ENCODE data around the gene UBL3.

Gene UBL3

DNA sequence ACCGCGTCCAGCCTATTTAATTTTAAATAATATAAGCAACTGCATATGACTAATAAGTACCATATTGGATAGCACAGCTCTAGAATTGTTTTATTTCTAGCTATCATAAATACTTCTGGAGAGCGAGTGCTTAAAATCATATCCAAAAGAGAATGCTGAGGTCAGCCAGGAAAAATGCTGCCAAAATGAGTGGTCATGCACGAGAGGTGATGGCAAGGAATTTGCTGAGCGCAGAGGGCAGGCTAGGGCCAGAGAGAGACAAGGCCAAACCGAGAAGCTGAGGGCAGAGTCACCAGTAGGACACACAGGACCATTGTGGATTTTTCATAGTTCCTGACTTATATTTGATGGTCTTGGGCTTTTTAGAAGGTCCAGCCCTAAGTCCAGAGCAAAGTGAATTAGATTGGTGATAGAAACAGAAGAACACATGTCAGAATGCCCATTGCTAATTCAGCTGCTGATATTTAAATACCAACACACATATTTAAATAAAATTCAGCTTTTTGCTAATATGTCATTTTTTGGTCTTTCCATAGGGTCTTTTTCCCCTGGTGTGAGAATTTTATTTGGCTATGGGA is 33.6 kb upstream of the UBL3 start:
- no peak overlapping the region for H3K4me3 ChIP-seq (ENCODE audit: low read length in 2 of 2)
- no peak overlapping the region for H3K27ac ChIP-seq (ENCODE audit: low read length)
- no peaks in the 10 kb centered on the region for H3K36me3 ChIP-seq (ENCODE audit: control insufficient read depth in 2 of 2, insufficient read depth in 2 of 2, low read length in 2 of 2)

DNA sequence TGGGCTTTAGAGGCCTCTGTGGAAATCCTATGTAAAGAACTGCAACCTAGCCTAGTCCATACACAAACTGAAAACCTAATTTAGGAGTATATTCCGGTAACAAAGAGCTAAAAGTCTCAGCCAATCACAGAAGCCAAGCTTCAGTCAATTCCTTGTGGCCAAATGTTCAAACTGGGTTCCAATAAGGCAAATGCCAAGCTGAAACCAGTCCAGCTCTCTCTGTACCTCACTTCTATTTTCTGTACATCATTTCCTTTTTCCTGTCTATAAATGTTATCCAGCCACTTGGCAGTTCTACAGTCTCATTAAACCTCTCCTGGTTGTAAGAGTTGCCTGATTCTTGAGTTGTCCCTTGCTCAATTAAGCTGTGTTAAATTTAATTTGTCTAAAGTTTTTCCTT is 31.7 kb upstream of the UBL3 start:
- Histone ChIP-seq H3K36me3 (ENCODE audit: control insufficient read depth in 2 of 2, insufficient read depth in 2 of 2, low read length in 2 of 2) (no peaks in the 10 kb centered on the region), H3K9ac (ENCODE audit: low read length in 2 of 2) (no peak overlapping the region)

More for the DNA sequence above, 33.6 kb upstream of the UBL3 start:
- Histone ChIP-seq H3K9ac (ENCODE audit: low read length in 2 of 2) (no peak overlapping the region), H3K9me3 (ENCODE audit: control insufficient read depth in 2 of 2, low read length in 2 of 2) (no peaks in the 10 kb centered on the region), H3K27me3 (ENCODE audit: control insufficient read depth in 1 of 2, insufficient read depth in 2 of 2, low read length in 2 of 2) (no peaks in the 10 kb centered on the region), H3K4me1 (ENCODE audit: control insufficient read depth, insufficient read depth, low read length) (no peaks in the 10 kb centered on the region)

DNA sequence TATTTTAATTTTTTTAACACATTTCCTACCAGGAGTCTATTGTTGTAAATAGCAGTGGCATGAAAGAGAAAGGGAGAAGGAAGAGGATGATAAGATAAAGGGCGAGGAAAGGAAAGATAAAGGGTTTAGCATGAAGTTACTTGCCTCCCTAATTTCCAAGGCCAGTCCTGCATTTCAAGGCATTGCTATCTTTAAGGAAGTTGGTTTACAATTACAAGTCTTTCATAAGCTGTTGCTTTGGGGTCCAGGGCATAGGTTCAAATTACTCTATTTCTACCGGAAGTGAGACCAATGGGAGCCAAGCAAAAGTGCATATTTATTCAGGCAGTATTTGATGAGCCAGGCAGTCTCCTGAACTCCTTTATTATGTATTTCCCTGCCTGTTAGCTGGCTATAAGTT is 27.7 kb upstream of the UBL3 start:
- H3K36me3 ChIP-seq (ENCODE audit: control insufficient read depth in 2 of 2, insufficient read depth in 2 of 2, low read length in 2 of 2) = no peaks in the 10 kb centered on the region
- H3K4me1 ChIP-seq (ENCODE audit: control insufficient read depth, insufficient read depth, low read length) = no peaks in the 10 kb centered on the region

More for the DNA sequence above, 31.7 kb upstream of the UBL3 start:
- Histone ChIP-seq H3K4me3 (ENCODE audit: low read length in 2 of 2) (no peak overlapping the region), H3K27me3 (ENCODE audit: control insufficient read depth in 1 of 2, insufficient read depth in 2 of 2, low read length in 2 of 2) (no peaks in the 10 kb centered on the region), H3K27ac (ENCODE audit: low read length) (no peak overlapping the region), H3K4me1 (ENCODE audit: control insufficient read depth, insufficient read depth, low read length) (no peaks in the 10 kb centered on the region), H3K9me3 (ENCODE audit: control insufficient read depth in 2 of 2, low read length in 2 of 2) (no peaks in the 10 kb centered on the region)

DNA sequence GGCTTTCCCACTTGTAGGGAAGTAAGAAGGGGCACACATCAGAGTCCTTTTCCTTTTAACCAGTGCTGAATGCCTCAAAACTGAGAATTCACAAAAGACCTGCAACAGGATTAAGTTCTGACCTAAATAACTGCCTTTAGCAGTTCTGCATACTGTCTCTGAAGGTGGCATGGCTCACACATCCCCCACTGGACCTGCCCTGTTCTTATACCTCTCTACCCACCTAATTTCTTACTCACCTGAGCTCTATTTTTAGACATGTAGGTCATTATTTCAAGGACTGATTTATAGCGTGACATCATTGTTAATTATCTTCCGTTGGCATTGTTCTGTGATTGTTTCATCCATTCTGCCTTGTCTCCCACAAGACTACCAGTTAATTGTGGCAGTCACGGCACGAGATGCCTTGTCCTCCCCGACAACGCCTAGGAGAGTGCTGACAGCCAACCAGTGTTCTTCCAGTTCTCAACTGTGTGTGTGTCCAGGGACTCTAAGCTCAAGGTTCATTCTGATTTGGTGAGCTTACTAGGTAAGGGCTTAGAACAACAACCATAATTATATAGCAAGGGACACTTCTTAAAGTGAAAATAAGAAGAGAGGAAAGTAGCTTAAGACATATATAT is 27.1 kb upstream of the UBL3 start:
- Histone ChIP-seq H3K4me3 (ENCODE audit: low read length in 2 of 2) (no peak overlapping the region), H3K9me3 (ENCODE audit: control insufficient read depth in 2 of 2, low read length in 2 of 2) (no peaks in the 10 kb centered on the region), H3K4me1 (ENCODE audit: control insufficient read depth, insufficient read depth, low read length) (no peaks in the 10 kb centered on the region), H3K9ac (ENCODE audit: low read length in 2 of 2) (no peak overlapping the region), H3K27me3 (ENCODE audit: control insufficient read depth in 1 of 2, insufficient read depth in 2 of 2, low read length in 2 of 2) (no peaks in the 10 kb centered on the region), H3K36me3 (ENCODE audit: control insufficient read depth in 2 of 2, insufficient read depth in 2 of 2, low read length in 2 of 2) (no peaks in the 10 kb centered on the region), H3K27ac (ENCODE audit: low read length) (no peak overlapping the region)

More for the DNA sequence above, 27.7 kb upstream of the UBL3 start:
- Histone ChIP-seq H3K9ac (ENCODE audit: low read length in 2 of 2) (no peak overlapping the region), H3K4me3 (ENCODE audit: low read length in 2 of 2) (no peak overlapping the region), H3K27me3 (ENCODE audit: control insufficient read depth in 1 of 2, insufficient read depth in 2 of 2, low read length in 2 of 2) (no peaks in the 10 kb centered on the region), H3K27ac (ENCODE audit: low read length) (no peak overlapping the region), H3K9me3 (ENCODE audit: control insufficient read depth in 2 of 2, low read length in 2 of 2) (no peaks in the 10 kb centered on the region)

DNA sequence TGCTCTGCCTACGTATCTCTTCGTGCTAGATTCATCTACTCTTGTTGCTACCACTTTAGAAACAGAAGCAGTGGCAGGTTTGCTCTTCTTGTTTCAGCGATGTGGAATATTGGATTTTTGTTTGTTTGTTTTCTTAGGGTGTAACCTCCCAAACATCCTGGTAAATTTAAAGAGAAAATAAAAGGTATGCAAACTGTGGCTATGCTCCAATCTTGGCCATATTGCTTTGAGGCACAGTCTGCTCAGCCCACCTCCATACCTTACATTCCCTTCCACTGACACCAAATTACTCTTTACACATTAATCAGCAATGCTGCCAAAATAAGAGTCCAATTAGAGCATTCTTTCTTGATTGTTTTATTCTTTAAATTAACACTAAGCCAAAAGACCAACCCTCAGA is 25.2 kb upstream of the UBL3 start:
- Histone ChIP-seq H3K4me3 (ENCODE audit: low read length in 2 of 2) (no peak overlapping the region), H3K9me3 (ENCODE audit: control insufficient read depth in 2 of 2, low read length in 2 of 2) (no peaks in the 10 kb centered on the region), H3K27ac (ENCODE audit: low read length) (no peak overlapping the region), H3K27me3 (ENCODE audit: control insufficient read depth in 1 of 2, insufficient read depth in 2 of 2, low read length in 2 of 2) (no peaks in the 10 kb centered on the region), H3K36me3 (ENCODE audit: control insufficient read depth in 2 of 2, insufficient read depth in 2 of 2, low read length in 2 of 2) (no peaks in the 10 kb centered on the region), H3K9ac (ENCODE audit: low read length in 2 of 2) (no peak overlapping the region), H3K4me1 (ENCODE audit: control insufficient read depth, insufficient read depth, low read length) (no peaks in the 10 kb centered on the region)

DNA sequence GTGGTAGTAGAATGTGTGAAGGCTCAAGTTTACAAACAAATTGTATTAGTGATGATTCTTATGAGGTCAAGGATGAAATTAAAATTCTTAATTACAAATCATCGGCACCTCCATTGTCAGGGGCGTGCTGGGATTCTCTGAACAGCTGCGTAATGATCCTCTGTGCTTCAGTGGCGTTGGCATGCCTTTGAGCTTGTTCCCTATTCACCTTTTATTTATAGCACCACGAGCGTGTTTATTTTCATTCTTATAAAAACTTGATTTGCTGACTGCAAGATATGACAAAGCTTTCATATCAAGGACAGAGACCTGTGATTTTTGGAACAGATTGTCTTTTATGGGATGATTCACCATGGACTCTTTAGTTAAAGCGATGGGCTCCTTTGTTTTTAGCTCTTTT is 18.2 kb upstream of the UBL3 start:
- Histone ChIP-seq H3K9me3 (ENCODE audit: control insufficient read depth in 2 of 2, low read length in 2 of 2) (no peaks in the 10 kb centered on the region), H3K27ac (ENCODE audit: low read length) (no peak overlapping the region), H3K9ac (ENCODE audit: low read length in 2 of 2) (no peak overlapping the region), H3K27me3 (ENCODE audit: control insufficient read depth in 1 of 2, insufficient read depth in 2 of 2, low read length in 2 of 2) (no peaks in the 10 kb centered on the region), H3K4me1 (ENCODE audit: control insufficient read depth, insufficient read depth, low read length) (no peaks in the 10 kb centered on the region), H3K36me3 (ENCODE audit: control insufficient read depth in 2 of 2, insufficient read depth in 2 of 2, low read length in 2 of 2) (no peaks in the 10 kb centered on the region), H3K4me3 (ENCODE audit: low read length in 2 of 2) (no peak overlapping the region)

DNA sequence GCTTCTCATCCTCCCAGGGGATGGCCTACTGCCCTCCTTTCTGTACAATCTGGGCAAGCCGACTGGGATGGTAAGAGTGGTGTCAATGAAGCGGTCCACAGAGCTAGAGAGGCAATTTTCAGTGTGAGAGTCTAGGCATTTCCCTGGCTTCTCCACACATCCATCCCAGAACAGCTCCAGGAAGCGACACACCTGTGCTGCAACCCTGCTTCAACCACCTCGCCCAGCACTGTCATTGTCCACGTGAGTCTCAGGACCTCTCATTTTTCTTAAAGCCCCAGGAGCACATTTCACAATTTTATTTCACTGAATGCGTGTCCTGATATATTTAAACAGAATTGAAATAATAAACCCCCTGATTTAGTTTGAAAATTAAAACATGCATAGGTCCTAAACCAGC is 15.5 kb upstream of the UBL3 start:
- H3K9me3 ChIP-seq (ENCODE audit: control insufficient read depth in 2 of 2, low read length in 2 of 2) = no peaks in the 10 kb centered on the region
- no peak overlapping the region for H3K27ac ChIP-seq (ENCODE audit: low read length)
- no peak overlapping the region for H3K4me3 ChIP-seq (ENCODE audit: low read length in 2 of 2)
- no peaks in the 10 kb centered on the region for H3K36me3 ChIP-seq (ENCODE audit: control insufficient read depth in 2 of 2, insufficient read depth in 2 of 2, low read length in 2 of 2)
- no peaks in the 10 kb centered on the region for H3K4me1 ChIP-seq (ENCODE audit: control insufficient read depth, insufficient read depth, low read length)
- H3K9ac ChIP-seq (ENCODE audit: low read length in 2 of 2) = no peak overlapping the region
- no peaks in the 10 kb centered on the region for H3K27me3 ChIP-seq (ENCODE audit: control insufficient read depth in 1 of 2, insufficient read depth in 2 of 2, low read length in 2 of 2)

DNA sequence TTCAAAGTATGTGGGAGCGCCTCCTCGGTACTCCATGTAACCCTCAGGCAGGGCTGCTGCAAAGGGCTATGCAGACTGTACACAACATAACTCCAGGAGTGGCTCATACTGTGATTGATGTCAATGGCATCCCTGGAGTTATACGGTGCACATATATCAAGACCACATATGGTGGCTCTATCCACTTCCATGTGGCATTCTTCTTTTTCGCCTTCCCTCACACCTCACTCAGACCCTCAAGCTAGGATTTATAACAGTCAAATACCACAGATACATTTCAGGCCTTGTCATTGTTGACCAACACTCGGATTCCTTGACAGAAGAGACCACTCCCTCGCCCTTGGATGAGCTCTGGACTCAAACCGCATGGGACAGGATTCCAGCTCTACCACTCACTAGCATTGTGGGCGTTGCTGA is 11.3 kb upstream of the UBL3 start:
- no peaks in the 10 kb centered on the region for H3K36me3 ChIP-seq (ENCODE audit: control insufficient read depth in 2 of 2, insufficient read depth in 2 of 2, low read length in 2 of 2)
- H3K9me3 ChIP-seq (ENCODE audit: control insufficient read depth in 2 of 2, low read length in 2 of 2) = no peaks in the 10 kb centered on the region
- H3K4me3 ChIP-seq (ENCODE audit: low read length in 2 of 2) = no peak overlapping the region
- H3K4me1 ChIP-seq (ENCODE audit: control insufficient read depth, insufficient read depth, low read length) = no peaks in the 10 kb centered on the region
- H3K27ac ChIP-seq (ENCODE audit: low read length) = no peak overlapping the region
- no peak overlapping the region for H3K9ac ChIP-seq (ENCODE audit: low read length in 2 of 2)
- H3K27me3 ChIP-seq (ENCODE audit: control insufficient read depth in 1 of 2, insufficient read depth in 2 of 2, low read length in 2 of 2) = no peaks in the 10 kb centered on the region

DNA sequence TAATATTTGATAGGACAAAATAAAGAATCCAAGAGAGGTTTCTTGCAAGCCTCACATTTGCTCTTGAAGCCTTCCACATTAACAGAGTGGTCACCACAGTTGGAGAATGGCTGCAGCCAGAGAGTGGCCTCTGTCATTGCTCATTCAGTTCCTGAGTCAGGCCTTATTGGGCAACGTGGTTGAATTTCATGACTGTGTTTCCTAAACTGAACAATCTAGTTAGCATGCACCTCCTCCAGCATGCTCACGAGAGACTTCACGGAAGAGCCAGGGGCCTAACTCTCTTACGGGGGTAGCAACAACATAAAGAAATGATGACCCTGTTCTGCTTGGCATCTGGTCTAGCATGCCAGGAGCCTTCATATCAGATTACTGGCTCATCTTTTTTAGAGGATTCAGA is 9.6 kb upstream of the UBL3 start:
- Histone ChIP-seq H3K36me3 (ENCODE audit: control insufficient read depth in 2 of 2, insufficient read depth in 2 of 2, low read length in 2 of 2) (no peaks in the 10 kb centered on the region), H3K4me3 (ENCODE audit: low read length in 2 of 2) (no peak overlapping the region), H3K4me1 (ENCODE audit: control insufficient read depth, insufficient read depth, low read length) (no peaks in the 10 kb centered on the region), H3K27ac (ENCODE audit: low read length) (no peak overlapping the region), H3K9me3 (ENCODE audit: control insufficient read depth in 2 of 2, low read length in 2 of 2) (no peaks in the 10 kb centered on the region), H3K27me3 (ENCODE audit: control insufficient read depth in 1 of 2, insufficient read depth in 2 of 2, low read length in 2 of 2) (no peaks in the 10 kb centered on the region), H3K9ac (ENCODE audit: low read length in 2 of 2) (no peak overlapping the region)

DNA sequence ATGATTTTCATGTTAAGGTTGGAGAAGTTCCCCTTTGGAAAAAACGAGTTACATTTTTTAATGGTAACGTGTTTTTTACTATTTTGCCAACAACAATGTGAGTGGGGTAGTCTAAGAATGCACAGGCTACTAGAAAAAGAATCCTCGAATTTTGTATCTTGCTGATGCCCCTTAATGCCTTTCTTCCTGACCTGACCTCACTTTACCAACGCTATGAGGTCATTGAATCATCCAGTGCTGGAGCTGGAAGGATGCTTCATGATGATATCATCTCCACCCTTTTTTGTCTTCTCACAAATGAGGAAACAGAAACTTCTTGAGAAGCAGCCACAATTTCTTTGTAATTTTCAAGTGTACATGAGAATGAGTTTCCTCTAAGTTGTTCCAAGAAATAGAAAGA is 8.2 kb upstream of the UBL3 start:
- Histone ChIP-seq H3K27ac (ENCODE audit: low read length) (no peak overlapping the region), H3K36me3 (ENCODE audit: control insufficient read depth in 2 of 2, insufficient read depth in 2 of 2, low read length in 2 of 2) (no peaks in the 10 kb centered on the region), H3K9me3 (ENCODE audit: control insufficient read depth in 2 of 2, low read length in 2 of 2) (no peaks in the 10 kb centered on the region), H3K27me3 (ENCODE audit: control insufficient read depth in 1 of 2, insufficient read depth in 2 of 2, low read length in 2 of 2) (no peaks in the 10 kb centered on the region), H3K9ac (ENCODE audit: low read length in 2 of 2) (no peak overlapping the region), H3K4me1 (ENCODE audit: control insufficient read depth, insufficient read depth, low read length) (no peaks in the 10 kb centered on the region), H3K4me3 (ENCODE audit: low read length in 2 of 2) (no peak overlapping the region)

DNA sequence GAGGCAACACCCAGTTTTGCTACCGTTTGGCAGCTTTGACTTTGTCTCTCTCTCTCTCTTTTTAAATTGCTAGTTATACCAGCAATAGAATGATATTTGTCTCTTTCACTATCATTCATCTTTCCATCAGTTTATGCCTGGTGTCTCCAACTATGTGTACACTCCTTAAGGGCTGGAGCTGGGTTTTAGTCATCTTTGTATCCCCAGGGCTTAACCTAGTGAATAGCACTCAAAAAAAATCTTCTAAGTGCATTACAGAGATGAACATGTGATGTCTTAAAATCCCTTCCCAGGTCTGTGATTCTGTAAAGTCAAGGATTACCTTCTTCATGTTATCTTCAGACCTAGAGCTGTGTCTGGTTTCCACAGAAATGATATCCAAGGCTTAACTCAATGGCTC is 7.8 kb upstream of the UBL3 start:
- no peaks in the 10 kb centered on the region for H3K36me3 ChIP-seq (ENCODE audit: control insufficient read depth in 2 of 2, insufficient read depth in 2 of 2, low read length in 2 of 2)
- H3K27ac ChIP-seq (ENCODE audit: low read length) = no peak overlapping the region
- H3K27me3 ChIP-seq (ENCODE audit: control insufficient read depth in 1 of 2, insufficient read depth in 2 of 2, low read length in 2 of 2) = no peaks in the 10 kb centered on the region
- H3K9me3 ChIP-seq (ENCODE audit: control insufficient read depth in 2 of 2, low read length in 2 of 2) = no peaks in the 10 kb centered on the region
- no peaks in the 10 kb centered on the region for H3K4me1 ChIP-seq (ENCODE audit: control insufficient read depth, insufficient read depth, low read length)
- no peak overlapping the region for H3K9ac ChIP-seq (ENCODE audit: low read length in 2 of 2)
- H3K4me3 ChIP-seq (ENCODE audit: low read length in 2 of 2) = no peak overlapping the region
